Measurements from ENCODE around the gene RPL22. TPM values are rescaled to one million over a fixed set of nuclear protein-coding genes. Genes with fewer than 3 reads are reported as not detected.

RPL22 gene
- total RNA-seq, 1 experiment from 2014 or later = 456 TPM

- Histone ChIP-seq H3K36me3 (ENCODE audit: control insufficient read depth in 1 of 2, insufficient read depth in 2 of 2, low read length in 2 of 2) (peaks cover 4 to 40% of the 10 kb centered on the region in 2 experiments; a peak in 2 of 4 replicates), H3K4me3 (replicated peaks in 1 of 2; ENCODE audit: low read depth in 1 of 2, low read length in 2 of 2) (peak overlapping the region; percentile 12 to 34; a peak in 2 of 4 replicates), H3K27ac (ENCODE audit: low read depth, low read length) (peak overlapping the region; percentile 89), H3K4me2 (ENCODE audit: low read length) (peak overlapping the region; percentile 80), H3K9ac (ENCODE audit: low read length) (peak overlapping the region; percentile 67), H4K20me1 (ENCODE audit: insufficient read depth) (no peaks in the 10 kb centered on the region; the same call in 1 of the 2 replicates), H3K27me3 (ENCODE audit: insufficient read depth, low read length) (no peaks in the 10 kb centered on the region), H2AFZ (ENCODE audit: low read depth, low read length, poor library complexity, severe bottlenecking) (no peak overlapping the region), H3K9me2 (ENCODE audit: insufficient read depth) (no peaks in the 10 kb centered on the region), H3K79me2 (ENCODE audit: insufficient read depth, low read length) (peaks cover 28% of the 10 kb centered on the region; the same call in 1 of the 2 replicates), H3K9me3 (ENCODE audit: control insufficient read depth in 1 of 2, insufficient read depth in 1 of 2, low read depth in 1 of 2, low read length in 2 of 2) (no peaks in the 10 kb centered on the region), H3K4me1 (ENCODE audit: control insufficient read depth in 1 of 2, insufficient read depth in 2 of 2, low read length in 2 of 2) (peaks cover 66 to 74% of the 10 kb centered on the region in 2 experiments)
- ChIA-PET CTCF (interaction anchor here (0.8 to 6.5 kb wide), 2 partner anchors 15 to 18 kb away, joined by 3 to 44 read pairs; partner anchors contain the start of gene RNF207), RAD21 (ENCODE audit: low non-redundant PET in 1 of 2, low total read pairs in 2 of 2, uncharacterized antibody in 2 of 2, unreplicated experiment in 2 of 2) (no interaction called here), POLR2A (interaction anchor here (0.6 to 1.6 kb wide), 5 partner anchors 11 to 20 kb away, joined by 3 to 11 read pairs (median 4); partner anchors contain the start of gene RNF207)
- intact Hi-C loops (cut with micrococcal nuclease) = no loop called here
- BruUV-seq (replicated peaks) = no TSS peak
- ATAC-seq (peak; percentile 87), DNase-seq (ENCODE audit: low read depth, low spot score) (peak; percentile 93)
- TF ChIP-seq YY1 (IDR thresholded peaks at IDR 0.05; ENCODE audit: extremely low read depth, insufficient replicate concordance, low read depth, low read length) (peak; percentile 70), EZH2 (IDR thresholded peaks at IDR 0.05) (no peak), SIN3A (IDR thresholded peaks at IDR 0.05; ENCODE audit: low read depth) (peak; percentile 98), RAD21 (IDR thresholded peaks at IDR 0.05; ENCODE audit: low read depth) (peak; percentile 46; the same call in 1 of the 2 replicates), SP1 (IDR thresholded peaks at IDR 0.05; ENCODE audit: low read depth) (peak; percentile 100), EZH2phosphoT487 (IDR thresholded peaks at IDR 0.05; ENCODE audit: borderline replicate concordance) (no peak), JUND (IDR thresholded peaks at IDR 0.05) (peak; percentile 97), FOSL1 (IDR thresholded peaks at IDR 0.05; ENCODE audit: low read depth) (peak; percentile 88), ZBTB33 (IDR thresholded peaks at IDR 0.05; ENCODE audit: extremely low read depth, insufficient replicate concordance, low read length) (peak; percentile 62), POLR2AphosphoS5 (IDR thresholded peaks at IDR 0.05; ENCODE audit: low read depth, low read length) (peak; percentile 88), TCF7L2 (IDR thresholded peaks at IDR 0.05; ENCODE audit: borderline replicate concordance, extremely low read depth, insufficient read depth, insufficient read length) (no peak), EGR1 (IDR thresholded peaks at IDR 0.05; ENCODE audit: low read depth) (peak; percentile 96), CBX3 (IDR thresholded peaks at IDR 0.05; ENCODE audit: low read depth) (peak; percentile 99), SRF (IDR thresholded peaks at IDR 0.05; ENCODE audit: low read depth) (0 out of 2 replicates have a peak, but pooled peaks have one; percentile 18), ELF1 (IDR thresholded peaks at IDR 0.05; ENCODE audit: borderline replicate concordance, low read depth) (no peak), CEBPB (IDR thresholded peaks at IDR 0.05; ENCODE audit: low read depth) (peak; percentile 83), POLR2A (IDR thresholded peaks at IDR 0.05; ENCODE audit: borderline replicate concordance, extremely low read depth, insufficient read depth, insufficient read length) (no peak), ZFX (IDR thresholded peaks at IDR 0.05) (no peak), ZNF274 (IDR thresholded peaks at IDR 0.05; ENCODE audit: low read depth, low read length) (no peak)
- TF ChIP-seq, protein P1, sequence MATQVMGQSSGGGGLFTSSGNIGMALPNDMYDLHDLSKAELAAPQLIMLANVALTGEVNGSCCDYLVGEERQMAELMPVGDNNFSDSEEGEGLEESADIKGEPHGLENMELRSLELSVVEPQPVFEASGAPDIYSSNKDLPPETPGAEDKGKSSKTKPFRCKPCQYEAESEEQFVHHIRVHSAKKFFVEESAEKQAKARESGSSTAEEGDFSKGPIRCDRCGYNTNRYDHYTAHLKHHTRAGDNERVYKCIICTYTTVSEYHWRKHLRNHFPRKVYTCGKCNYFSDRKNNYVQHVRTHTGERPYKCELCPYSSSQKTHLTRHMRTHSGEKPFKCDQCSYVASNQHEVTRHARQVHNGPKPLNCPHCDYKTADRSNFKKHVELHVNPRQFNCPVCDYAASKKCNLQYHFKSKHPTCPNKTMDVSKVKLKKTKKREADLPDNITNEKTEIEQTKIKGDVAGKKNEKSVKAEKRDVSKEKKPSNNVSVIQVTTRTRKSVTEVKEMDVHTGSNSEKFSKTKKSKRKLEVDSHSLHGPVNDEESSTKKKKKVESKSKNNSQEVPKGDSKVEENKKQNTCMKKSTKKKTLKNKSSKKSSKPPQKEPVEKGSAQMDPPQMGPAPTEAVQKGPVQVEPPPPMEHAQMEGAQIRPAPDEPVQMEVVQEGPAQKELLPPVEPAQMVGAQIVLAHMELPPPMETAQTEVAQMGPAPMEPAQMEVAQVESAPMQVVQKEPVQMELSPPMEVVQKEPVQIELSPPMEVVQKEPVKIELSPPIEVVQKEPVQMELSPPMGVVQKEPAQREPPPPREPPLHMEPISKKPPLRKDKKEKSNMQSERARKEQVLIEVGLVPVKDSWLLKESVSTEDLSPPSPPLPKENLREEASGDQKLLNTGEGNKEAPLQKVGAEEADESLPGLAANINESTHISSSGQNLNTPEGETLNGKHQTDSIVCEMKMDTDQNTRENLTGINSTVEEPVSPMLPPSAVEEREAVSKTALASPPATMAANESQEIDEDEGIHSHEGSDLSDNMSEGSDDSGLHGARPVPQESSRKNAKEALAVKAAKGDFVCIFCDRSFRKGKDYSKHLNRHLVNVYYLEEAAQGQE (IDR thresholded peaks at IDR 0.05; ENCODE audit: low read depth) = no peak
- TF ChIP-seq, protein P2, sequence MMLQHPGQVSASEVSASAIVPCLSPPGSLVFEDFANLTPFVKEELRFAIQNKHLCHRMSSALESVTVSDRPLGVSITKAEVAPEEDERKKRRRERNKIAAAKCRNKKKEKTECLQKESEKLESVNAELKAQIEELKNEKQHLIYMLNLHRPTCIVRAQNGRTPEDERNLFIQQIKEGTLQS (IDR thresholded peaks at IDR 0.05) = no peak
- TF ChIP-seq, protein P3, sequence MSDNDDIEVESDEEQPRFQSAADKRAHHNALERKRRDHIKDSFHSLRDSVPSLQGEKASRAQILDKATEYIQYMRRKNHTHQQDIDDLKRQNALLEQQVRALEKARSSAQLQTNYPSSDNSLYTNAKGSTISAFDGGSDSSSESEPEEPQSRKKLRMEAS (IDR thresholded peaks at IDR 0.05) = peak; percentile 95
Measured at GRCh38 chr1:6220236-6220635, 20.8 kb upstream of the RPL22 start.
